ENCODE results near the gene CYP2C8.
"Not testable (repeated sequence)": the region's sequence is repeated elsewhere in the genome, so short reads cannot be mapped to it uniquely, and the experiment has no call there.

Gene CYP2C8

GRCh38 chr10:95069286-95069685 lies at the start of gene CYP2C8:
Gene CYP2C8, minus strand, starts transcription at chr10:95069497. Its CDS starts 95 bp downstream, at chr10:95069402.
- no peak for DNase-seq (ENCODE audit: low read depth in 2 of 3, low spot score in 1 of 3)

GRCh38 chr10:95116869-95117269 lies 47.6 kb upstream of the CYP2C8 start:
- DNase-seq (ENCODE audit: low read depth in 2 of 3, low spot score in 1 of 3): no peak

GRCh38 chr10:95110823-95111222 lies 41.5 kb upstream of the CYP2C8 start:
- not testable (repeated sequence) for DNase-seq (ENCODE audit: low read depth in 2 of 3, low spot score in 1 of 3)

- no peak for DNase-seq (ENCODE audit: low read depth in 2 of 3, low spot score in 1 of 3)
Measured at GRCh38 chr10:95097805-95098204, 28.5 kb upstream of the CYP2C8 start.

GRCh38 chr10:95096143-95096542 lies 26.8 kb upstream of the CYP2C8 start:
- DNase-seq (ENCODE audit: low read depth in 2 of 3, low spot score in 1 of 3): no peak

GRCh38 chr10:95079626-95080025 lies 10.3 kb upstream of the CYP2C8 start:
- not testable (repeated sequence) for DNase-seq (ENCODE audit: low read depth in 2 of 3, low spot score in 1 of 3)

- no peak for DNase-seq (ENCODE audit: low read depth in 2 of 3, low spot score in 1 of 3)
Measured at GRCh38 chr10:95077556-95077955, 8.3 kb upstream of the CYP2C8 start.

GRCh38 chr10:95071107-95071660 lies 1.9 kb upstream of the CYP2C8 start:
- no peak for DNase-seq (ENCODE audit: low read depth in 2 of 3, low spot score in 1 of 3)

- not testable (repeated sequence) for DNase-seq (ENCODE audit: low read depth in 2 of 3, low spot score in 1 of 3)
Measured at GRCh38 chr10:95064125-95064524, 5.2 kb downstream of the CYP2C8 start.

- no peak for DNase-seq (ENCODE audit: low read depth in 2 of 3, low spot score in 1 of 3)
Measured at GRCh38 chr10:95056744-95057363, 12.4 kb downstream of the CYP2C8 start.

GRCh38 chr10:95049919-95050318 lies 19.4 kb downstream of the CYP2C8 start:
- DNase-seq (ENCODE audit: low read depth in 2 of 3, low spot score in 1 of 3): no peak

GRCh38 chr10:95048206-95048605 lies 21.1 kb downstream of the CYP2C8 start:
- DNase-seq (ENCODE audit: low read depth in 2 of 3, low spot score in 1 of 3): no peak

GRCh38 chr10:95039281-95039680 lies 30.0 kb downstream of the CYP2C8 start:
- DNase-seq (ENCODE audit: low read depth in 2 of 3, low spot score in 1 of 3): no peak

GRCh38 chr10:95035332-95036295 lies 33.7 kb downstream of the CYP2C8 start:
- DNase-seq (ENCODE audit: low read depth in 2 of 3, low spot score in 1 of 3): no peak

GRCh38 chr10:95034401-95034800 lies 34.9 kb downstream of the CYP2C8 start:
- no peak for DNase-seq (ENCODE audit: low read depth in 2 of 3, low spot score in 1 of 3)

GRCh38 chr10:95031656-95032055 lies 37.6 kb downstream of the CYP2C8 start:
- DNase-seq (ENCODE audit: low read depth in 2 of 3, low spot score in 1 of 3): no peak

- no peak for DNase-seq (ENCODE audit: low read depth in 2 of 3, low spot score in 1 of 3)
Measured at GRCh38 chr10:95026461-95026860, 42.8 kb downstream of the CYP2C8 start.

GRCh38 chr10:94997741-94998174 lies 71.5 kb downstream of the CYP2C8 start:
- DNase-seq (ENCODE audit: low read depth in 2 of 3, low spot score in 1 of 3): no peak

GRCh38 chr10:94992811-94993210 lies 76.5 kb downstream of the CYP2C8 start:
- no peak for DNase-seq (ENCODE audit: low read depth in 2 of 3, low spot score in 1 of 3)

GRCh38 chr10:94991243-94991888 lies 77.9 kb downstream of the CYP2C8 start:
- DNase-seq (ENCODE audit: low read depth in 2 of 3, low spot score in 1 of 3): no peak

- no peak for DNase-seq (ENCODE audit: low read depth in 2 of 3, low spot score in 1 of 3)
Measured at GRCh38 chr10:94989192-94989591, 80.1 kb downstream of the CYP2C8 start.
